Prostate gland (tissue), 2 donors: ENCODE results near the gene BAHD1. TPM values are rescaled to one million over a fixed set of nuclear protein-coding genes. Genes with fewer than 3 reads are reported as not detected.

Source experiments
- DNase-seq: peaks from one replicate; pipeline ENCODE4 v3.0.0-alpha.2; 2019; ENCODE audit warnings: low spot score
- H3K27ac ChIP-seq, 2 donors: fragments of 200-600 bp; sonication (generic); 2 replicates each; pipeline ENCODE4 v1.5.1; 2017 to 2019
- H3K27me3 ChIP-seq: fragments of 200-600 bp; sonication (generic); replicated peaks from 2 replicates; pipeline ENCODE4 v1.5.1; 2019; ENCODE audit not compliant: insufficient read depth
- H3K36me3 ChIP-seq, 2 donors: fragments of 200-600 bp; sonication (generic); 1 replicate in 1 of 2; 2 replicates in 1 of 2; pipeline versions ENCODE4 v1.5.1 to v1.8.1; 2017 to 2019
- H3K4me1 ChIP-seq: fragments of 200-600 bp; sonication (generic); replicated peaks from 2 replicates; pipeline ENCODE4 v1.5.1; 2019
- H3K4me3 ChIP-seq, 2 donors: fragments of 200-600 bp; sonication (generic); 2 replicates each; pipeline ENCODE4 v1.5.1; 2017 to 2019
- H3K9me3 ChIP-seq: fragments of 200-600 bp; sonication (generic); 2 replicates; pipeline ENCODE4 v1.5.1; 2017
- CTCF ChIP-seq, 4 experiments: fragments of 200-600 bp in 2 of 4; fragments of 450-650 bp in 2 of 4; sonication (generic) in 2 of 4; IDR thresholded peaks; 1 replicate in 3 of 4; 2 replicates in 1 of 4; pipeline ENCODE4 v1.5.1; 2016 to 2019; ENCODE audit warnings: antibody characterized with exemption in 4 of 4, mild to moderate bottlenecking in 2 of 4, moderate library complexity in 2 of 4
- POLR2A ChIP-seq: fragments of 450-650 bp; IDR thresholded peaks from one replicate; pipeline ENCODE4 v1.6.1; 2016; ENCODE audit warnings: antibody characterized with exemption, mild to moderate bottlenecking
- POLR2AphosphoS5 ChIP-seq: sonication (generic); formaldehyde crosslinking; IDR thresholded peaks from one replicate; pipeline ENCODE4 v1.6.1; 2017; ENCODE audit warnings: antibody characterized with exemption
- WGBS: methylation state at CpG from one replicate; pipeline ENCODE4 v1.1.5; 2018; 5-methylcytosine and 5-hydroxymethylcytosine counted together
- intact Hi-C: fragments of 100-400 bp; cut with DNase I; formaldehyde crosslinking; loops from one replicate; pipeline ENCODE4 v1.14.2; 2022
- total RNA-seq, 2 donors: library from RNA; depleted of rRNA; stranded (reverse); fragments of >200 nt; gene quantifications; one replicate each; pipeline ENCODE4 v1.1.0, GENCODE V29; 2016

The BAHD1 gene
- total RNA-seq, 2 donors from 2014 or later = 17.0 to 39.4 TPM

- H3K27me3 ChIP-seq = no peaks in the 10 kb centered on the region
- H3K9me3 ChIP-seq = no peaks in the 10 kb centered on the region
- no peak for TF ChIP-seq CTCF (IDR thresholded peaks at IDR 0.05)
- TF ChIP-seq POLR2A = no peak
- no peak for TF ChIP-seq POLR2AphosphoS5
- no peaks in the 10 kb centered on the region for H3K36me3 ChIP-seq
- H3K4me1 ChIP-seq = no peaks in the 10 kb centered on the region
- no peak overlapping the region for H3K27ac ChIP-seq
- peak overlapping the region; percentile 84 to 92 for H3K4me3 ChIP-seq
- 17% methylated on average over 15 of the region's 15 CpGs for WGBS
- intact Hi-C loops = no loop called here
- DNase-seq = no peak
These were observed 1.2 kb upstream of the BAHD1 start for GRCh38 chr15:40439461-40439959.

GRCh38 chr15:40439960-40440742 lies 602 bp upstream of the BAHD1 start:
- Histone ChIP-seq H3K36me3 (no peaks in the 10 kb centered on the region), H3K4me1 (no peaks in the 10 kb centered on the region), H3K9me3 (no peaks in the 10 kb centered on the region), H3K4me3 (peak overlapping the region; percentile 84 to 92), H3K27me3 (no peaks in the 10 kb centered on the region), H3K27ac (no peak overlapping the region)
- DNase-seq = no peak
- intact Hi-C loops = loop anchor here (5.0 kb wide), 1 partner anchor 127 kb away; the partner anchor contains the start of genes CCDC32 and RPUSD2
- no peak for TF ChIP-seq POLR2AphosphoS5
- no peak for TF ChIP-seq CTCF (IDR thresholded peaks at IDR 0.05)
- no peak for TF ChIP-seq POLR2A
- whole genome bisulfite sequencing = under 1% methylated on average over 35 of the region's 35 CpGs

DNA sequence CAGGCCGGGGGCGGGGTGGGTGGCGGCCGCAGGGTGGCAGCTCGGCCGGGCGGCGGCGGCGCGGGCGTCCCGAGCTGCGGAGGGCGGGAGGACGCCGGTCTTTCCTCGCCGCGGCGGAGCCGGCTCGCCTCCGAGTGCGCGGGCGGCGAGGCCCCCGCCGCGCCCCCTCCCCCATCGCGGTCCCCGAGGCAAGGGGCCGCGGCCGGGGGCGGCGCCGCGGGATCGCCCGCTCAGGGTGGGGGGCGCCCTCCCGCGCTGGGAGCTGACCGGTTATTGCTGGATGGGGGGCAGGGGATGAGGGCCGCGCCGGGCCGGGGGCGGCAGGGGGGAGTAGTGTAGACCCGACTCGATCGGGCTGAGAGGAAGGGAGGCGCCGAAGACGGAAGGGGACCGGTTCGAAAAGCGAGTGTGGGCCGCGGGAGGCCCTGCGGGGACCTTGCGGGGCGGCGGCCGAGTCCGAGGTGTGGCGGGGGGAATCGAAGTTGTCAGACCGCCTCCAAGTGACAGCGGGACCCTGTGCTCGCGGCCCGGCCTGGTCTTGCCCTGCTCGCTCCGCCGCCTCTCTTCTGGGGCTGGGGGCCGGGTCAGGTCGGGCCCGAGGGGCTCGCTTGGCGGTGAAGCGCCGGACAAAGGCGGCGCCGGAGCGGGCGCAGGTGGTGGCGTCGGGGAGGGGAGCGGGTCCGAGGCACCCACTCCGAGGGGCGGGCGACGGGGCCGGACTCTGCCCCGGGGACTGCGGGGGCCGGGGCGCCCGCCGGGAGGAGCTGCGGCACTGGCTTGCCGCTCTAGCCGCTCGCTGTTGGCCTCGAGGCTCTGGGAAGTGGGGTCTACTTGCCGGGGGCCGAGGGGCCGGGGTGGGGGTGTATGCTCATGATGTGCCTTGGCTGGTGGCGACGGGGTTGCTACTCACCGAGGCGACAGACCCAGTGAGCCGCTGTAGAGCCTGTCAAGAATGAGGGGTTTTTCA lies 1.1 kb downstream of the BAHD1 start:
- DNase-seq = no peak
- peaks cover 7% of the 10 kb centered on the region for H3K4me1 ChIP-seq
- under 1% methylated on average over 46 of the region's 119 CpGs for WGBS

DNA sequence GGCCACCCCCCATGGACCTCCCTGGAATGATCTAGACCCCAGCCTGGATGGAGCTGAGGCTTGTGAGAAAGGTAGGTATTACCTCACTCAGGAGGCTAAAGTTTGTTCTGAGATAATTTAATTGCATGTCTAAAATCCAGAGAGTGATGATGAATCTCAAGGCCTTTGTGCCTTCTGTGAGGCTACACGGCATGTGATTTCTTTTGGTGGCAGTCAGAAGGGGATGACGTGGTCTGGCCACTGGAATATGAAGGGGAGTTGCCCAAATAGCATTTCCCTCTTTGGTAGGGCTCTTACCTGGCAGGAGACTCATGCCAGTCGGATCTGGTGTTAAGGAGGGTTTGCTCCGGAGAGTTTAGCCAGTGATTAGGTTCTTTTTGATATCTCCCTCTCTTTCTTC lies 2.5 kb downstream of the BAHD1 start:
- DNase-seq = no peak
- peaks cover 7% of the 10 kb centered on the region for H3K4me1 ChIP-seq
- intact Hi-C loops = loop anchor here (5.0 kb wide), 1 partner anchor 124 kb away; the partner anchor contains the start of genes CCDC32 and RPUSD2

More for the DNA sequence above, 1.1 kb downstream of the BAHD1 start:
- peak overlapping the region; percentile 45 to 69 for H3K27ac ChIP-seq
- TF ChIP-seq POLR2A = no peak
- TF ChIP-seq CTCF (IDR thresholded peaks at IDR 0.05) = peak in 2 of 4 experiments; percentile 22 to 23
- no peak for TF ChIP-seq POLR2AphosphoS5
- H3K36me3 ChIP-seq = no peaks in the 10 kb centered on the region
- H3K9me3 ChIP-seq = no peaks in the 10 kb centered on the region
- intact Hi-C loops = loop anchor here (5.0 kb wide), 1 partner anchor 125 kb away; the partner anchor contains the start of genes CCDC32 and RPUSD2
- H3K27me3 ChIP-seq = no peaks in the 10 kb centered on the region
- peak overlapping the region; percentile 84 to 92 for H3K4me3 ChIP-seq

More for the DNA sequence above, 2.5 kb downstream of the BAHD1 start:
- Histone ChIP-seq H3K27ac (no peak overlapping the region), H3K4me3 (no peak overlapping the region), H3K9me3 (no peaks in the 10 kb centered on the region), H3K36me3 (no peaks in the 10 kb centered on the region), H3K27me3 (no peaks in the 10 kb centered on the region)
- 93% methylated on average over 4 of the region's 4 CpGs for WGBS
- TF ChIP-seq CTCF (IDR thresholded peaks at IDR 0.05) (no peak), POLR2A (no peak), POLR2AphosphoS5 (no peak)
